RWPE1 (cell line): Measurements from ENCODE around the gene IP6K3.

Source experiments
- CTCF ChIA-PET: fragments of 350-600 bp; sonication (Branson Sonifier 250); formaldehyde crosslinking; extraction: SDS; loops from one replicate; lab custom pipeline; 2021; lab: Yijun Ruan, JAX
- POLR2A ChIA-PET: fragments of 400-600 bp; formaldehyde crosslinking; extraction: SDS; loops from one replicate; lab custom pipeline; 2020; ENCODE audit warnings: antibody characterized with exemption; ENCODE audit not compliant: low non-redundant PET; lab: Yijun Ruan, JAX
- DNase-seq: peaks from one replicate; pipeline ENCODE4 v3.0.0; 2012; ENCODE audit warnings: low spot score
- H3K27ac ChIP-seq: fragments of 450-650 bp; 2 replicates; pipeline ENCODE4 v1.5.1; 2017
- CTCF ChIP-seq: fragments of 450-650 bp; conservative IDR thresholded peaks from 2 replicates; pipeline ENCODE4 v1.5.1; 2017; ENCODE audit warnings: low read depth, mild to moderate bottlenecking

IP6K3 gene

GRCh38 chr6:33679761-33680160 is 66.9 kb downstream of the IP6K3 start:
- no peak for TF ChIP-seq CTCF
- POLR2A ChIA-PET: no interaction called here
- peak overlapping the region; percentile 17; the same call in 1 of the 2 replicates for H3K27ac ChIP-seq
- no peak for DNase-seq
- CTCF ChIA-PET: no interaction called here

DNA sequence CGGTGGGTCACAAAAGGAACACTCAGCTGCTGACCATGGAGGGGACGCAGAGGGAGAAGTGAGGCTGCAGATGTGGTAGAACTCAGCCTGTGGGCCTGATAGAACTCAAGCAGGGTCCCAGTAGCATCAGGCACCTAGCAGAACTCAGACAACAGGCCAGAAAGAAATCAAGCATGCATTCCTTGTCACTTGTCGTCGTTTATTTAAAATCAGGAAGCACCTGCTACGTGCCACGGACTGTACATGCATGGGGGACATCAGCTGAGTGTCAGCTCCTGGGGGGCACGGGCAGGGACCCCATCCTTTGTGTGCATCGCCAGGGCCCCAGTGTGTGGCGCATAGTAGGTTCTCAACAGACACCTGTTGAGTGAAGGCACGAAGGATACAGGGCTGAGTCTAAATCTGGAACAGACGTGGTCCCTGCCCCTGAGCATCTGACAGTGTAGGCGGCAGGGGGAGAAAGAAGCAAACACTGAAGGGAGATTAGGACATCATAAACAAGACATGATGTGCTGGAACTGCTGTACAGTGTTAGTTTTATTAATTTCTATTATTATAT is 67.7 kb downstream of the IP6K3 start:
- DNase-seq: no peak
- TF ChIP-seq CTCF: no peak
- CTCF ChIA-PET: no interaction called here
- POLR2A ChIA-PET: no interaction called here
- H3K27ac ChIP-seq: peak overlapping the region; percentile 62

- POLR2A ChIA-PET: no interaction called here
- DNase-seq: no peak
- TF ChIP-seq CTCF: no peak
- peak overlapping the region; percentile 62 for H3K27ac ChIP-seq
- CTCF ChIA-PET: interaction anchor here (0.5 to 0.6 kb wide), 2 partner anchors 99 to 562 kb away, joined by 3 read pairs; partner anchors contain the start of gene BAK1
Observed at GRCh38 chr6:33678233-33678931, 68.3 kb downstream of the IP6K3 start.

DNA sequence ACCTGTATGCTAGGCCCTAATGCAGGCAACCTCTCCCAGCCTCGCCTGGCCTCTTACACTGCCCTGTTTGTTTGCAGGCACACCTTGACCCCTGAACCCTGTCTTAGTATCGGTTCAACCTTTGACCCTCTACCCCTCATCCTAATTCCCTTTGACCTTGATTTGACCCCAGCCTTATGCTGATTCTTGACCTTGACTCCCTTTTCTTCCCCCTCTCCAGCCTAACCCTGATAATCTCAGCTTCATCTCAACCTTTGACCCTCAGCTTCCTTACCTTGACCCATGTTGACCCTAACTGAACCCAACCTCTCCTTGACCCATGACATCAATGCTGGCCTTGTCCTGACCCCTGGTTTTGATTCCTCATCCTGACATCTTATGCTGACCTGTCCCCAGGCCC is 69.0 kb downstream of the IP6K3 start:
- ChIA-PET POLR2A (no interaction called here), CTCF (no interaction called here)
- no peak for DNase-seq
- H3K27ac ChIP-seq: peak overlapping the region; percentile 62
- TF ChIP-seq CTCF: no peak

GRCh38 chr6:33677143-33677660 is 69.5 kb downstream of the IP6K3 start:
- ChIA-PET CTCF (no interaction called here), POLR2A (no interaction called here)
- TF ChIP-seq CTCF: no peak
- peak overlapping the region; percentile 62 for H3K27ac ChIP-seq
- no peak for DNase-seq

DNA sequence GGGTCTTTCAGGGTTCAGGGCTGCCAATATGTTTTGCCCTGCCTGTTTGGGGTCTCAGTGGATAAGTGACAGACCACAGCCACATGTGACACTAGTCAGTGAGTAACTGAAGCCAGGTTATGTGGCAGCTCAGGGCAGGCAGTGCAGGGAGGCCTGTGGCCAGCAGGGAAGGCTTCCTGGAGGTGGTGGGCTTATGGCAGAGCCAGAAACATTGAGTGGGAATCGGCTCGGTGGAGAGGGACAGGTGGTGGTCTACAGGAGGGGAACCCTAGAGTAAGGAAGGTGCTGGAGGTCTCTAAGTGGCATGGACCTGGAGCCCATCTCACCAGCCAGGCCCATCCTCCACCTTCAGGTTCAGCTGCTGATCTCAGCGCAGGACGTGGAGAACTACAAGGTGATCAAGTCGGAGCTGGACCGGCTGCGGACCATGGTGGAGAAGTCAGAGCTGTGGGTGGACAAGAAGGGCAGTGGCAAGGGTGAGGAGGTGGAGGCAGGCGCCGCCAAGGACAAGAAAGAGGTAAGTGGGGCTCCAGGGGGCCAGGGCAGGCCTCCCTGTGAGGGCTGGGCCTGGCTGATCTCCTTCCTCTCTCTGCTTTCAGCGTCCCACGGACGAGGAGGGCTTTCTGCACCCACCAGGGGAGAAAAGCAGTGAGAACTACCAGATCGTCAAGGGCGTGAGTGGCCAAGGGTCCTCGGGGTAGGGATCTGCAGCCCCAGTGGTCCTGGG is 70.1 kb downstream of the IP6K3 start:
- H3K27ac ChIP-seq: peak overlapping the region; percentile 62
- no peak for DNase-seq
- no peak for TF ChIP-seq CTCF
- ChIA-PET POLR2A (no interaction called here), CTCF (no interaction called here)
